Sigmoid colon (tissue), 7 donors: Measurements from ENCODE around the gene NME2. TPM values are rescaled to one million over a fixed set of nuclear protein-coding genes. Genes with fewer than 3 reads are reported as not detected.

Experiments used
- DNase-seq: peaks from one replicate; pipeline ENCODE4 v3.0.0-alpha.2; 2019
- H3K27ac ChIP-seq, 4 donors: fragments of 200-600 bp; sonication (generic); one replicate each; pipeline ENCODE4 v1.5.1; 2016 to 2019; ENCODE audit warnings: mild to moderate bottlenecking in 1 of 4
- H3K27me3 ChIP-seq, 3 donors: fragments of 200-600 bp; sonication (generic); one replicate each; pipeline ENCODE4 v1.5.1; 2019; ENCODE audit warnings: mild to moderate bottlenecking in 1 of 3
- H3K36me3 ChIP-seq, 4 donors: fragments of 200-600 bp; sonication (generic); one replicate each; pipeline ENCODE4 v1.5.1; 2016 to 2019
- H3K4me1 ChIP-seq, 4 donors: fragments of 200-600 bp; sonication (generic); one replicate each; pipeline ENCODE4 v1.5.1; 2017 to 2019
- H3K4me3 ChIP-seq, 4 donors: fragments of 200-600 bp; sonication (generic); one replicate each; pipeline ENCODE4 v1.5.1; 2017 to 2019; ENCODE audit warnings: mild to moderate bottlenecking in 2 of 4, moderate library complexity in 1 of 4
- H3K9me3 ChIP-seq, 4 donors: fragments of 200-600 bp in 3 of 4; sonication (generic) in 3 of 4; one replicate each; pipeline versions ENCODE4 v1.5.1 to v1.6.1; 2013 to 2019
- CTCF ChIP-seq, 4 experiments: fragments of 450-650 bp in 3 of 4; fragments of 200-600 bp in 1 of 4; IDR thresholded peaks; one replicate each; pipeline ENCODE4 v1.5.1; 2016 to 2019; ENCODE audit warnings: antibody characterized with exemption in 4 of 4, mild to moderate bottlenecking in 3 of 4, moderate library complexity in 2 of 4
- EP300 ChIP-seq, 4 donors: sonication (generic); formaldehyde crosslinking; IDR thresholded peaks; one replicate each; pipeline ENCODE4 v1.6.1; 2017; ENCODE audit warnings: antibody characterized with exemption in 4 of 4
- POLR2A ChIP-seq, 2 donors: fragments of 450-650 bp; IDR thresholded peaks; one replicate each; pipeline ENCODE4 v1.6.1; 2016; ENCODE audit warnings: antibody characterized with exemption in 2 of 2, mild to moderate bottlenecking in 2 of 2, moderate library complexity in 2 of 2
- POLR2AphosphoS5 ChIP-seq, 4 donors: sonication (generic); formaldehyde crosslinking; IDR thresholded peaks; one replicate each; pipeline ENCODE4 v1.6.1; 2017; ENCODE audit warnings: antibody characterized with exemption in 4 of 4
- WGBS, 2 donors: extraction: QIAGEN DNeasy Blood & Tissue Kit; methylation state at CpG; one replicate each; pipeline ENCODE4 v1.1.7; 2013; 5-methylcytosine and 5-hydroxymethylcytosine counted together
- intact Hi-C: fragments of 100-400 bp; cut with DNase I; formaldehyde crosslinking; loops from one replicate; pipeline ENCODE4 v1.15.1; 2023
- polyA plus RNA-seq, 3 donors: library from polyadenylated mRNA; stranded (reverse); fragments of 200-250 nt; gene quantifications; one replicate each; pipeline ENCODE4 v1.2.3, GENCODE V29; 2013
- total RNA-seq, 4 donors: library from RNA; depleted of rRNA; stranded (reverse); fragments of >200 nt; gene quantifications; one replicate each; pipeline ENCODE4 v1.1.0, GENCODE V29; 2016
- donor health status: healthy with polysubstance abuse.
- donor health status: Bipolar disorder and iron deficiency.
- donor health status: healthy.

NME2 gene
- total and polyA plus RNA-seq, 7 donors = 443 to 957 (median 532) TPM

GRCh38 chr17:51188271-51188833 lies 22.1 kb downstream of the NME2 start:
- H3K9me3 ChIP-seq = no peaks in the 10 kb centered on the region
- TF ChIP-seq EP300 (IDR thresholded peaks at IDR 0.05) (no peak), CTCF (IDR thresholded peaks at IDR 0.05) (no peak), POLR2A (IDR thresholded peaks at IDR 0.05) (no peak), POLR2AphosphoS5 (IDR thresholded peaks at IDR 0.05) (no peak)
- intact Hi-C loops = no loop called here
- H3K27me3 ChIP-seq = no peaks in the 10 kb centered on the region
- no peak for DNase-seq
- H3K4me3 ChIP-seq = no peak overlapping the region
- WGBS, 2 donors = 78 to 82% methylated on average over 9 of the region's 9 CpGs
- H3K4me1 ChIP-seq = peaks cover 0 to 9% (median 3%) of the 10 kb centered on the region in 4 donors
- peaks cover 14 to 60% (median 27%) of the 10 kb centered on the region in 4 donors for H3K36me3 ChIP-seq
- peak overlapping the region in 2 of 4 donors; percentile 0 to 11 for H3K27ac ChIP-seq

GRCh38 chr17:51189162-51189561 lies 23.0 kb downstream of the NME2 start:
- intact Hi-C loops = no loop called here
- H3K36me3 ChIP-seq = peaks cover 11 to 60% (median 27%) of the 10 kb centered on the region in 4 donors

GRCh38 chr17:51189628-51190027 lies 23.4 kb downstream of the NME2 start:
- WGBS, 2 donors = 86 to 88% methylated on average over 1 of the region's 1 CpG
- Histone ChIP-seq H3K27me3 (no peaks in the 10 kb centered on the region), H3K36me3 (peaks cover 11 to 62% (median 28%) of the 10 kb centered on the region in 4 donors), H3K9me3 (no peaks in the 10 kb centered on the region), H3K4me1 (peaks cover 0 to 5% (median 0%) of the 10 kb centered on the region in 4 donors), H3K4me3 (no peak overlapping the region), H3K27ac (peak overlapping the region in 2 of 4 donors; percentile 7 to 28)
- TF ChIP-seq EP300 (IDR thresholded peaks at IDR 0.05) = no peak
- no peak for TF ChIP-seq CTCF (IDR thresholded peaks at IDR 0.05)
- TF ChIP-seq POLR2A (IDR thresholded peaks at IDR 0.05) = no peak
- TF ChIP-seq POLR2AphosphoS5 (IDR thresholded peaks at IDR 0.05) = no peak
- intact Hi-C loops = no loop called here
- no peak for DNase-seq

More at GRCh38 chr17:51189162-51189561, 23.0 kb downstream of the NME2 start:
- peak overlapping the region in 2 of 4 donors; percentile 7 to 28 for H3K27ac ChIP-seq
- no peaks in the 10 kb centered on the region for H3K27me3 ChIP-seq
- H3K4me3 ChIP-seq = no peak overlapping the region
- no peak for DNase-seq
- H3K4me1 ChIP-seq = peaks cover 0 to 5% (median 2%) of the 10 kb centered on the region in 4 donors
- H3K9me3 ChIP-seq = no peaks in the 10 kb centered on the region
- TF ChIP-seq POLR2A (IDR thresholded peaks at IDR 0.05) (no peak), POLR2AphosphoS5 (IDR thresholded peaks at IDR 0.05) (no peak), CTCF (IDR thresholded peaks at IDR 0.05) (no peak), EP300 (IDR thresholded peaks at IDR 0.05) (no peak)

- 79 to 89% methylated on average over 2 of the region's 2 CpGs for WGBS, 2 donors
- DNase-seq = no peak
- peaks cover 0 to 5% (median 0%) of the 10 kb centered on the region in 4 donors for H3K4me1 ChIP-seq
- TF ChIP-seq CTCF (IDR thresholded peaks at IDR 0.05) (no peak), EP300 (IDR thresholded peaks at IDR 0.05) (no peak), POLR2AphosphoS5 (IDR thresholded peaks at IDR 0.05) (no peak), POLR2A (IDR thresholded peaks at IDR 0.05) (no peak)
- intact Hi-C loops = no loop called here
- H3K27me3 ChIP-seq = no peaks in the 10 kb centered on the region
- H3K27ac ChIP-seq = no peak overlapping the region
- H3K36me3 ChIP-seq = peaks cover 11 to 71% (median 30%) of the 10 kb centered on the region in 4 donors
- no peaks in the 10 kb centered on the region for H3K9me3 ChIP-seq
- no peak overlapping the region for H3K4me3 ChIP-seq
These were observed 25.7 kb downstream of the NME2 start for GRCh38 chr17:51191895-51192294.

- H3K4me1 ChIP-seq = no peaks in the 10 kb centered on the region
- no peak overlapping the region for H3K27ac ChIP-seq
- no peak for TF ChIP-seq POLR2A (IDR thresholded peaks at IDR 0.05)
- no peak for TF ChIP-seq POLR2AphosphoS5 (IDR thresholded peaks at IDR 0.05)
- no peak for TF ChIP-seq CTCF (IDR thresholded peaks at IDR 0.05)
- no peak overlapping the region for H3K4me3 ChIP-seq
- H3K27me3 ChIP-seq = no peaks in the 10 kb centered on the region
- intact Hi-C loops = no loop called here
- H3K9me3 ChIP-seq = no peaks in the 10 kb centered on the region
- whole genome bisulfite sequencing, 2 donors = 93 to 98% methylated on average over 4 of the region's 4 CpGs
- peaks cover 6 to 92% (median 45%) of the 10 kb centered on the region in 4 donors for H3K36me3 ChIP-seq
- no peak for DNase-seq
These were observed 31.5 kb downstream of the NME2 start for GRCh38 chr17:51197754-51198153.
